ENCODE data around the gene CELA2A. TPM values are rescaled to one million over a fixed set of nuclear protein-coding genes. Genes with fewer than 3 reads are reported as not detected.
"Not testable (repeated sequence)": the region's sequence is repeated elsewhere in the genome, so short reads cannot be mapped to it uniquely, and the experiment has no call there.

CELA2A gene
- polyA plus RNA-seq, 2 of the 4 experiments (the other 2 are of a cell fraction): not detected

- H3K4me3 ChIP-seq; H3K4me2 ChIP-seq; ATAC-seq; H3K27ac ChIP-seq; FAIRE-seq; DNase-seq (ENCODE audit: low read depth in 1 of 2, low spot score in 1 of 2); H3K9me3 ChIP-seq; POLR2A ChIA-PET: not testable (repeated sequence)
- WGBS (ENCODE audit: missing lambda C conversion rate): 54% methylated on average over 8 of the region's 8 CpGs
- peak; percentile 42 to 70; a peak in 3 of 4 replicates for TF ChIP-seq CEBPB (IDR thresholded peaks at IDR 0.05)
- CTCF ChIA-PET: interaction anchor here (1.0 to 4.3 kb wide), 3 partner anchors 9 to 282 kb away, joined by 3 to 21 read pairs (median 3); no protein-coding TSS in a partner anchor
- H3K4me1 ChIP-seq: peaks cover 32% of the 10 kb centered on the region
Measured at GRCh38 chr1:15434739-15435138, 21.8 kb upstream of the CELA2A start.

- ChIA-PET CTCF (interaction anchor here (1.0 to 4.3 kb wide), 5 partner anchors 8 to 283 kb away, joined by 3 to 21 read pairs (median 3); no protein-coding TSS in a partner anchor), POLR2A (no interaction called here)
- Histone ChIP-seq H3K4me2 (no peak overlapping the region), H3K4me1 (peaks cover 25% of the 10 kb centered on the region), H3K9me3 (no peaks in the 10 kb centered on the region), H3K27ac (no peak overlapping the region), H3K4me3 (no peak overlapping the region)
- DNase-seq (ENCODE audit: low read depth in 1 of 2, low spot score in 1 of 2): no peak
- WGBS (ENCODE audit: missing lambda C conversion rate): 87% methylated on average over 17 of the region's 17 CpGs
- no peak for TF ChIP-seq SMC3 (IDR thresholded peaks at IDR 0.05)
- TF ChIP-seq RARB (CRISPR knock-in tag; IDR thresholded peaks at IDR 0.05): 0 out of 2 replicates have a peak, but pooled peaks have one; percentile 26
- TF ChIP-seq E2F6 (IDR thresholded peaks at IDR 0.05; ENCODE audit: borderline replicate concordance, low read depth): no peak
- TF ChIP-seq POLR2AphosphoS2 (conservative IDR thresholded peaks at IDR 0.05; ENCODE audit: low read length): peak; percentile 92
- TF ChIP-seq BCL3 (IDR thresholded peaks at IDR 0.05): no peak
- no peak for TF ChIP-seq MYC (IDR thresholded peaks at IDR 0.05; ENCODE audit: borderline replicate concordance, low read length)
- peak; percentile 67; the same call in 1 of the 2 replicates for TF ChIP-seq HOXA7 (CRISPR knock-in tag; IDR thresholded peaks at IDR 0.05)
- no peak for TF ChIP-seq MAZ (IDR thresholded peaks at IDR 0.05; ENCODE audit: borderline replicate concordance, low read depth, low read length)
- no peak for FAIRE-seq
- peak in 1 of 2 experiments; percentile 1; a peak in 2 of 6 replicates for ATAC-seq
Measured at GRCh38 chr1:15435239-15436077, 21.1 kb upstream of the CELA2A start.

- FAIRE-seq (no peak), ATAC-seq (peak in 1 of 2 experiments; percentile 2; a peak in 2 of 6 replicates), DNase-seq (ENCODE audit: low read depth in 1 of 2, low spot score in 1 of 2) (no peak)
- ChIA-PET CTCF (interaction anchor here (1.3 to 4.3 kb wide), 3 partner anchors 10 to 132 kb away, joined by 4 to 21 read pairs (median 5); no protein-coding TSS in a partner anchor), POLR2A (interaction anchor here (0.6 kb wide), 1 partner anchor 25 kb away, joined by 3 read pairs; no protein-coding TSS in a partner anchor)
- H3K4me3 ChIP-seq: no peak overlapping the region
- no peak overlapping the region for H3K4me2 ChIP-seq
- TF ChIP-seq BHLHE40 (IDR thresholded peaks at IDR 0.05; ENCODE audit: low read depth, low read length): no peak
- peak; percentile 14; the same call in 1 of the 2 replicates for TF ChIP-seq FOSB (CRISPR knock-in tag; IDR thresholded peaks at IDR 0.05)
- peak; percentile 60; the same call in 1 of the 2 replicates for TF ChIP-seq POLR2AphosphoS2 (conservative IDR thresholded peaks at IDR 0.05; ENCODE audit: low read length)
- TF ChIP-seq TFCP2L1 (CRISPR knock-in tag; IDR thresholded peaks at IDR 0.05): peak; percentile 28; the same call in 1 of the 2 replicates
- no peak for TF ChIP-seq CEBPB (IDR thresholded peaks at IDR 0.05)
- TF ChIP-seq HOXA7 (CRISPR knock-in tag; IDR thresholded peaks at IDR 0.05): peak; percentile 45; the same call in 1 of the 2 replicates
- H3K27ac ChIP-seq: no peak overlapping the region
- peaks cover 17% of the 10 kb centered on the region for H3K4me1 ChIP-seq
- 94% methylated on average over 6 of the region's 6 CpGs for WGBS (ENCODE audit: missing lambda C conversion rate)
- H3K9me3 ChIP-seq: no peaks in the 10 kb centered on the region
Measured at GRCh38 chr1:15436881-15437442, 19.6 kb upstream of the CELA2A start.

GRCh38 chr1:15439325-15439724, 17.2 kb upstream of the CELA2A start:
- ATAC-seq (no peak), DNase-seq (ENCODE audit: low read depth in 1 of 2, low spot score in 1 of 2) (no peak), FAIRE-seq (no peak)
- CTCF ChIA-PET: interaction anchor here (0.6 kb wide), 1 partner anchor 18 kb away, joined by 3 read pairs; no protein-coding TSS in a partner anchor
- H3K9me3 ChIP-seq: no peaks in the 10 kb centered on the region
- no peaks in the 10 kb centered on the region for H3K4me1 ChIP-seq
- 92% methylated on average over 14 of the region's 14 CpGs for WGBS (ENCODE audit: missing lambda C conversion rate)
- H3K4me2 ChIP-seq: no peak overlapping the region
- no peak overlapping the region for H3K4me3 ChIP-seq
- no peak overlapping the region for H3K27ac ChIP-seq
- POLR2A ChIA-PET: no interaction called here
- TF ChIP-seq REST (IDR thresholded peaks at IDR 0.05) (no peak), CHD2 (IDR thresholded peaks at IDR 0.05; ENCODE audit: low read length, partially characterized antibody) (no peak), EHMT2 (IDR thresholded peaks at IDR 0.05; ENCODE audit: low read depth) (no peak), JUN (IDR thresholded peaks at IDR 0.05) (no peak), RARB (CRISPR knock-in tag; IDR thresholded peaks at IDR 0.05) (no peak), RAD21 (conservative IDR thresholded peaks at IDR 0.05 in 1 of 2, IDR thresholded peaks at IDR 0.05 in 1 of 2) (no peak), CTCF (IDR thresholded peaks at IDR 0.05) (no peak)

All from A549 (cell line).